Umbilical cord (tissue), 2 donors: ENCODE measurements around the gene GHRL. TPM values are rescaled to one million over a fixed set of nuclear protein-coding genes. Genes with fewer than 3 reads are reported as not detected.

Source experiments
- DNase-seq: peaks from one replicate; pipeline ENCODE4 v3.0.0-alpha.2; 2015; ENCODE audit warnings: low spot score
- total RNA-seq: library from RNA; depleted of rRNA; stranded (reverse); fragments of >200 nt; gene quantifications from one replicate; pipeline ENCODE4 v1.2.3, GENCODE V29; 2014; ENCODE audit warnings: low replicate concordance; ENCODE audit not compliant: insufficient read depth

GHRL gene, protein sequence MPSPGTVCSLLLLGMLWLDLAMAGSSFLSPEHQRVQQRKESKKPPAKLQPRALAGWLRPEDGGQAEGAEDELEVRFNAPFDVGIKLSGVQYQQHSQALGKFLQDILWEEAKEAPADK
- not detected for total RNA-seq

DNA sequence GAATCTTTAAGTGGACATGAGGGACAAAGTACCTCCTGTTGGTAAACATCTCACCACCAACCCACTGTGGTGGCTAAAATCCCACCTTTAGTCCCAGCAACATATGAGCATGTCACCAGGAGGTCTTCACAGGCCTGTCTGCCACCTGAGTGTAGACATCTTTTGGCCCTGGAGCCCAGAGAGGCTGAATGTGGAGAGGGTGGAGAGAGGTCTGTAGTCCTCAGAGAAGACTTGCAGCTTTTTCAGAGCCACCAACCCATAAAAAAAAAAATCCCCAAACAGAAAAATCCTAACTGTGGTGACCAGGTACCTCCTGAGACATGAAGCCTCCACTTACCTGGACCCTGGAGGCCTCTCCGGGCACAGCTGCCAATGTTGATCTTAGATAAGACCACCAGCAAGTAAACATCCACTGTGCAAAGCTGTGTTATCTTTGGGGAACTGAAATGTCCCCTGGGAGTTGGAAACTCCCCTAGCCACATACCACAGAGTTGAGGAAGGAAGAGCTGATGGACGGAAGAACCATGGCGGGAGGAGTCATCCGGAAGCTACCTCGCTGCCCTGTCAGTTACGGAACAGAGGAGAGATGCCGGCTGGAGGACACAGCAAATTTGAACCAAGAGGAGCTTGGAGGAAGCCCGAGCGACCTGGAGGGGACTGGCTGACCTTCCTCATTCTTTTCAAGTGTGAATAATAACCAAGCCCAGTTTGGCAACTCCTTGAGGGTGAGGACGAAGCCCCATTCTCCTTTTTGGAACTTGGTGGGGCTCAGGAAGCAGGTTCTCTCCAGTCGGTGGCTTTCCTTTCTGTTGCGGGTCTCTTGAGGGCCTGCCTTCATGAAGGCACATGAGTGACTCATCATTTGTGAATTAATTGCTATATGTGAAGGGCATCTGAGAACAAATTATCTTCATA is at the start of gene GHRL:
Gene GHRL, minus strand, starts transcription at position 443 of the 915 bp plus-strand sequence. CDS start 2,767 bp downstream, outside the sequence.
- DNase-seq: no peak

DNA sequence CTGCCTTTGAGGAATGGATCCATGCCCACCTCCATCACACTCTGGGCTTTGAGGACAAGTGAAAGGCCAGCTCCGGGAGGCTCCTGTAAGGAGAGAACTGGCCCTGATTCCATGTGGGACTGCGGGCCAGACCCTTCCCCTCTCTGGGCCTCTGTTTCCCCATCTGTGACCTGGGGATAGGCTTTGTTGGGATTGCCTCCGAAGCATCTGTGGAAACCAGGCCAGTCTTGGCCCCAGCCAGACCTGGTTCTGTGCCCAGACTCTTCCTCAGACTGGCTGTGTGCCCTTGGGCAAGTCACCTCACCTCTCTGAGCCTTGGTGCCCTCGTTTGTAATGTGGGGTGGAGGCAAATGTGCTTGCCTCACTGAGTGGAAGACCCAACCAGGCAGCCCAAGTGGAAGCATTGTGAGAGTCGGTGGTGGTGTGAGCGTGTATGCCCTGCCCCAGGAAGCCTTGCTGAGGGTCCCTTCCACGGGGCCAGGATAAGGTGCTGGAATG is 49.2 kb upstream of the GHRL start:
- no peak for DNase-seq

DNA sequence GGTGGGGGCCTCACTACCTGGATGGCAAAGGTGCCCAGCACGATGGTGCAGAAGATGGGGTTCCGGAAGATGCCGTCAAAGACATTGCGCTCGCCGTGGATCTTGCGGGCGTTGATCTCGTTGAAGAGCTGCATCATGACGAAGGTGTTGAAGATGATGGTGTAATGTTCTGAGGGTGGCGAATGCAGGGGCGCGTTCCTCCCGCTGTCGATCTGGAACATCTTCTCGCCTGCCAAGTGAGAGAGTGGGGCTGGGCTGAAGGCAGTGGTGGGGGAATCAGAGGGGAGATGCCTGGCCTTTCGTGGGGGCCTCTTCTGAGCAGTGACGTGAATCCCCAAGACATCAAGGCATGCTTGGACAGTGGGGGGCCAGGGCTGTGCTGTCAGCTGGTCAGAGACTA is 47.7 kb upstream of the GHRL start:
- DNase-seq: no peak

DNA sequence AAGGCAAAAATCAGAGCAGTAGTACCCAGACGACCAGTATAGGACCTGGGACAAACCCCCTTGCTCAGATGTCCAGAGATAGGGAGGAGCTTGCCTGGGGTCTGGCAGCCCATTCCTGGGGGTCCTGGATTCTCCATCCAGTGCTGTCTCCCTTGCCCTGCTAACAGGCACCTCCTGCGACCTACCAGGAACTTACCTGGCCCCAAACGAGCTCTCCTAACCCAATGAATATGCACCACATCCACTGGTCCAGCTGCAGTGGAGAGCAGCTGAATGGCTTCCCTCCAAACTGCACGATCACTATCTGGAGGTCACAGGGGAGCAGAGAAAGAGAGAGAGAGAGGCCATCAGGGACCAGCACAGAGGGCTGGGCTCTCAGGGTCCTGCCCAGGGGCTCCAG is 47.3 kb upstream of the GHRL start:
- no peak for DNase-seq

DNA sequence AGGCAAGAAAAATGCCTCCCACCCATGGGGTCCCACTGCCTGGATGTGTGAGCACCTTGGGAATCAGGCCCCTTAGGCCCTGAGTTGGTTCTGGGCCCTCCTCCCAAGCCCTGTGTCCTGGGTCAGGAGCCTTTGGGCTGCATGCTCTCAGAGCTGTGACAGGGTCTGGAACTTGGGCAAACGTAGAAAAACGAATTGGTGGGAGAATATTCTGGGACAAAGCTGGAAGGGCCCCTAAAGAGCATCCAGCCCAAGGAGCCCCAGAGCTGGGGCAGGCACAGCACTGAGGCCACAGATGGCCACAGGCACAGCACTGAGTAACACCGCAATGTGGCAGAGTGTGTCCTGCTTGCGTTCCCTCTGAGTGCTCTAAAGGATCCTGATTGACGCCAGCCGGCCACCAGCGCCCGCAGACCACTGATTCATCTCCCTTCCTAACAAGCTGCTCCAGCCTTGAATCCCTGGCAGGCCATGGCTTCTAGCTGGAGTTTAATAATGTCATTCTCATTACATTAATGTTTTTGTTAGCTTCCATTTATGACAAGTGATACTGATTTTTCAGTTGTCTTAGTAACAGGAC is 46.7 kb upstream of the GHRL start:
- DNase-seq: no peak

DNA sequence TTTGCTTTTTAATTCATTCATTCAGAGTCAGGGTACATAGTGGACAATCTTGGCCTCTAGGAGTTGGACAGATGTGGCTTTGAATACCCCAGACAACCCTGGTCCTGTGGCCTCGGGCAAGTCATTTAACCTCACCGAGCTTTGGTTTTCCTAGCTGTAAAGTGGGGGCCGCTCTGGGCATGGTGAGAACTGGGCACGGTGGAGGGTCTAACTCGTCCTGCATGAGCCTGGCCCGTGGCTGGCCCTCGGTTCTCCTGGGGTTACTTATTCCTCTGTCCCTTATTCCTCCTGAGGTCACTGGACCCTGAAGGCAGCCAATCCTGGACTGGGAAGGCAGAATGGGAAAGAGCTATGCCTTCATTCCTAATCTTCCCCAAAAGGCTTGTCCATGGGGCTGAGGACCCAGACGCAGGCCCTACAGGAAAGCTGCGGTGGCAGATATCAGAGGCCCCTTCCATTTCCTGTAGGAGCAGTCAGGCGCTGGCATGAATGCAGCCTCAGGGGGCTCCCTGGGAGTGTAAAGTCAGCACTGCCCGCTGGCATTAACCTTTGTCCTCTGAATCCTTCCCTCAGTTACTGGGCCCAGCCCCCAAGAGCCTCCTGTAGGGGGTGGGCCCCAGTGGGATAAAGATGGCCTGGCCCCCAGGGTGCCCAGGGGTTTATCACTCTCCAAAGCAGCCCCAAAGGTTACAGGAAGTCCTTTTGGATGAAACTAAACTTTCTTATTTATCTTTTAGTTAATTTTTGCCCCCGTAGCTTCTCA is 46.0 kb upstream of the GHRL start:
- DNase-seq: no peak

DNA sequence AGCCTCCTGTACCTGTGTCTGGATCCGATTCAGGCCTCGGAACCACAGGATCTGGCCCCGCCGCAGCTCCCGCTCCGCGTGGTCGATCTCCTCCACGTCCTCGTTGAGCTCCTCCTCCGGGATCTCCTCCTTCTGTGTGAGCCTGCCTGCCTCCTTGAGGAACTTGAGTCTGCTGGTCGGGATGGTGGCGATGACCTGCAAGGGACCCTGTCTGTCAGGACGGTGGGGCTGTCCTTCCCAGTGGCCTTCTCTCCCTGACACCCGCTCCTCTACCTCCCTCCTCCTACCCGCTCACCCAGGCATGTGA is 45.4 kb upstream of the GHRL start:
- DNase-seq: no peak

DNA sequence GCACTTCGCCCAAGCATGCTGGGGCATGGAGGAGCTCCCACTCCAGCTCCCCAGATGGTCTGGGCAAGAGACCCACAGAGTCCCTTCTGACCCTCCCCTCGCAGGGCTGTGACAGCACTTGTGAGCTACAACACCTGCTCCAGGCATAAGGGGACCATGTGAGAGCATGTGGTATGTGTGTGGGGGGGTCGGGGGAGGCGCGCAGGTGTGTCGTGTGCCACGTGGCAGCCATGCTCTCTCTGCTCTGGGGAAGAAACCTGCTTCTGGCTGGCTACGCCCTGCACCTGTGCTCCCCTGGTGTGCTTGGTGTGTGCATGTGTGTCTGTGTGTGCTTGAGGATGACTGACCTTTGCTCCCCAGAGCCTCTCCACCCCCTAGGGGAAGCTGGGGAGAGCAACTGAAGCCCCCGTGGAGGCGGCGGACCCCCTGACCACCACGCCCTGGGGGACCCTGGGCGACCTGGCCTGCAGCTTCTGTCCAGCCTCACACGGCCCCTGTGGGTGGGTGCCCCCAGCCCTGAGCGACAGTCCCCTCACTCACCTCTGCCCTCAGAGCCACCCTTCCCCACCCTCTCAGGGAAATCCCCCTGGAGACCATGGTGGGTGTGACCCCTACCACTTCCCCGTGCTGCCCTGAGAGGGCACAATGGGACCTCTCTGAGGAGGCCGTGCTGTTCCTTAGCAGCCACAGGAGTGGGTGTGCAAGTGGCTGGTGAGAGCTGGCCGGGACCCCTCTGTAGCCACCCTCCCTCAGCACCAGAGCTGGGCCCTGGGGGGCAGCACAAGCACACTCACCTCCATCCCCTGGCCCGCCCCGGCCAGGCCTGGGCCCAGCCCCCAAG is 44.8 kb upstream of the GHRL start:
- DNase-seq: no peak

DNA sequence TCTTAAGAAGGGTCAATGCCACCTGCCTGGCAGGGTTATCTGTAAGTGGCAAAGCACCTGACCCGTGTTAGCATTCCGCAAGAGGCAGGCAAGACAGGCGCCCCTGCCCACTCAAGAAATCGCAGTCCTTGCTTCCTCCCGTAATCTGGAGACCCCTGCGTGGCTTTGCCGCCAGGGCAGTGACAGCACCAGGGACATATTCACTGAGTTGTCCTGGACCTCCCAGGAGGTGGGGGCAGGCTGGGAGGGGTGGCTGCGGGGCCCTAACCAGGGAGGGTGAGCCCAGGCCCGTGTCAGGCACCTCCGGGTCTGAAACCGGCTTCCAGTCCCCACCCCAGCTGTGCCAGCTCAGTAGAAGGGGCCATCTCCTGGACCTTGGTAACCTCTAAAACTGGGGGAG is 44.0 kb upstream of the GHRL start:
- DNase-seq: no peak

DNA sequence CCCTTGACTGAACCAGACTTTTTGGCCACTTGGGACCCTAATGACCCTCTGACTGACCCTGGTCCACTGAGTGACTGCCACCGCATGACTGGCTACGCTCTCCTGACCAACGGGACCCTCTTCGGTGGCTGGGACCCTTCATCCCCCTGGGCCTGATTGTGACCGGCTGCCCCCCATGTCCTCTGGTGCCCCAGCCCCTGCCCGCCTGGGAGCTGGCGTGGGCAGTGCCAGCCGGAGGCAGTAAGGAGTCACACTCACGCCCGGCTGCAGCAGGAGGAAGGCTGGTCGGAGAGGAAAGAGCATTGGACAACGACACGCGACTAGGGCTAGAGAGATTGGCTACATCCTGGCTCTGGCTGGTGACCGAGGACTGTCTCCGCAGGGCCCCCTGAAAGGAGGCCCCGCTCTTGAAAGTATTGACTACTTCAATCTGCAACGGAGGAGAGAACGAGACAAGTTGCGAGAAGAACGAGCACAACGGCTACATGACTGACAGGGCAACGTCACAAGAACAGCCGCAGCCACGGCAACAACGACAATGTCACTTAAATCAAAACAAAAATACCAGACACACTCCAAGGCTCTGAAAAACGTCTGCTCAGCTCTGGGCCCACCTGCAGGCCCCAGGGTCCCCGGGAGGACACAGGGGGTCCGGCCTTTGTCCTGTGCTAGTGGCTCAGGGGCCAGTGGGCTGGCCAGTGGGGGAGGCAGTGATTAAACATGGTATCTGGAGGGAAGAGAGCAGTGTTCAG is 43.3 kb upstream of the GHRL start:
- DNase-seq: no peak

DNA sequence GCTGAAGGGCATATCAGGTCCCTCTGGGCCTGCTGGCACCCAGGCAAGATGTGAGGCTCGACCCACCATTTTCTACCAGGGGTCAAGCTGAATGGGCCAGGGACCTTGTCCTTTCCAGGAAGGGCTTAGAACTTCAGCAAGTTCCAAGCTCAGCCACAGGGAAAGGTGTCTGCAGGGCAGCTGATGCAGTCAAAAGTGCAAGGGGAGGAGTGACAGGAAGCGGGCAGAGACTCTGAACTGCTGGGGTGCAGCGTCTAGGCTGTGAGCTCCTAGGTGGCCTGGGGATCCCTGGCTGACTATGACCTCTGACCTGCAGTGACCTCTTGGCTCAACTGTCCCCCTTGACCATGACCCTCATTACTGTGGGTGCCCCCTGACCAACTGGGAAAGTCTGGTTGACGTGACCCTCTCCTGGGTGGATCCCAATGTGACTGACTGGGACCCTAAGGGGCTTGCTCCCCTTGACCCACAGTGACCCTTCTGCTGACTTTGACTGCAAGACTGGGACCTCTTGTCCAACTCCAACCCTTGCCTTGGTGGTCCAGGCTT is 42.5 kb upstream of the GHRL start:
- no peak for DNase-seq

DNA sequence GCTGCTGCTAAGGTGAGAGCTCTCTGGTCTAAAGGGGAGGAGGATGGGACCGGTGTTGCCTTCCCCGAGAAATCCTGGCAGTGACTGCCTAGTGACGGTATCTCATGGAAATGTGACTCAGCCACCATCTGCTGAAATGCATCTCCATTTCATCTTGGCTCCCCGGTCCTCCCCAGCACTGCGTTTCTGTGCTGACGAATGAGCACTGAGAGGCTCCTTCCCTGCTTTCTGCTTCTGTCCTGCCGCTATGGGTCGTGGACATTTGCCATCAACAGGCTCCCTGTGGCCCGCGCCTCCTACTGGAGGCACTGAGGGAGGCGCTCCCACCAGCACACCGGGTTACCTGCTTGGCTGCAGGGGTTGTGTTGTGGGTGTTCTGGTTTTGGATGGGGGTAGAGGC is 41.7 kb upstream of the GHRL start:
- no peak for DNase-seq

DNA sequence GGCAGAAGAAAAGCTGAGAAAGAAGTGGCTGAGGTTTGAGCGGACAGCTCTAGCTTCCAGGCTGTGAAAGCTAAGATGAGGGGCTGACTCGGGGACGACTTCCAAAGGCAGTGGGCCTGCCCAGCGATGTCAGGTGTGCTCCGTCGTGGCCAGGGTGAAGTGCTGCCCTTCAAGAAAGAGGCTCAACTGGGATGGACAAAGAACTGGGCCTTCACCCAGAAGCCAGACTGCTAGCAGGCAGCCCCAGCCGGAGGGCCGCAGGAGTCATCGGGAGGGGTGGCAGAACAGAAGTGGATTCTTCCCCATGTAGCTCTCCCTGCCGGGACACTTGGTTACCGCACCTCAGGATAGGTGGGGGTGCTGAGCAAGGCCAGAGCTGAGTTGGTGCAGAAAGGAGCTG is 41.3 kb upstream of the GHRL start:
- no peak for DNase-seq

DNA sequence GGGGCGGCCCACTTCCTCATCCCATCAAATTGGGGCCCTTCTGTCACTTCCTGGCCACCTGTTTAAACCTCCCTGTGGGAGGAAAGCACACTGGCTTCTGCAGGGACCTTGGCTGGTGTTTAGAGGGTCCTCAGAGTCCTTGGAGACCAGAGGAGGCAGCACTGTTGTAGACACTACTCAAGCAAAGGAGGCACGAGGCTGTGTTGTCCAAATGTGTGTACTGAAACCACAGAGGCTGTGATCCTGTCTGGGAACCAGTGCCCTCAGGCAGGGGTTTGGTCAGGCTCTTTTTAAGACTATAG is 40.6 kb upstream of the GHRL start:
- no peak for DNase-seq

DNA sequence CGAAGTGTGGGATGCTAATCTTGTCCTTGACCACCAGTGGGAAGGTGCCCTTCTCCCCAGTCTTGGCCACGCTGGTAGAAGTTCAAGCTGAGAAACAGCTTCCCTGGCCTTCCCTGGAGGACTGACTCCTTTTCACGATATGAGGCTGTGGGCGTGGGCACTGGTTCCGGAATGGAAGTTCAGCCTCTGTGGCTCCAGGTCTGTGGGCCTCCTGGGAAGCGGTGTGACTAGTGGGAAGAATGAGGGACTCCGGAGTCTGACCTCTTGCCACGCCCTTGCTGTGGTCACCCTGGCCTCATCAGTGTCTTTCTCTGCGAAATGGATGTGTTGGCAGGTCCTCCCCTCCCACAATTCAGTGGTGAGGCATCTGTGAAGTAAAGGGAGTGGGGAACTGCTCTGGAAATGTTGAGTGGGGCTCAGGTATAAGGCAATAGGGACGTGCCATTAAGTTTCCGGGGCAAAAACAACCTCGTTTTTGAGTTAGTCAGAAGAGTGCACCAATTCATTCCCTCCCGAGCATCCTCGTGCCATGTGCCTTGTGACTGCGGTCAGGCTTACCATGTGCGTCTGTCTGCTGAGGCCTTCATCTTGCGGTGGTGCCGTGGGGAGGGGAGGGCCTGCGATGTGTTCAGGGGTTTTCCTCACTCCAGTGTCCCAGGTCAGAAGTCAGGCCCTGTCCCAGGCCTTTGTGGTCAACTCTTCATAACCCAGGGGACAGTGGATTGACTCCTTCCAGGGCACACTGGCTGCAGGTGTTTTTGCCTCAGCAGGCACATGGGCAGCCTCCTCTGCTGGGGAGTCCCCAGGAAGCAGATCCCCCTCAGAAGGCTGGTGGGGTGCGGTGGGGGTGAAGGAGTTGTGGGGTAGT is 40.0 kb upstream of the GHRL start:
- DNase-seq: no peak

DNA sequence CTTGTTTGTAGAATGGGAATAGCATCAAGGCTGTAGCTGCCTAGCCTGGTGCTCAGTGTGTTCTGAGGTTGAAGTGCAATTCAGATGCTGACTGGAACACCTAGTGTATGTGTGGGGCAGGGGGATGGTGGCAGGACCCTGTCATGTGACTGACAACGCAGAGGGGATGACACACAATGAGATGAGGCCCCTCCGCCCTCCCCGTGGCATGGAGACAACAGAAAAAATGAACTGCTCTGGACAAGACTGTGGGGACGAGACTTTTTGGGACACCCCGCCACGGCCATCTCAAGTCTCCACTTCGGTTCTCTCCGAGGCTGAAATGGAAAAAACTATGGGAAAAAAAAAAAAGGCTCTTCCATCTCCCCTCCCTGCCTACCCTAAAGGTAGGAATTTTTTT is 38.6 kb upstream of the GHRL start:
- no peak for DNase-seq

DNA sequence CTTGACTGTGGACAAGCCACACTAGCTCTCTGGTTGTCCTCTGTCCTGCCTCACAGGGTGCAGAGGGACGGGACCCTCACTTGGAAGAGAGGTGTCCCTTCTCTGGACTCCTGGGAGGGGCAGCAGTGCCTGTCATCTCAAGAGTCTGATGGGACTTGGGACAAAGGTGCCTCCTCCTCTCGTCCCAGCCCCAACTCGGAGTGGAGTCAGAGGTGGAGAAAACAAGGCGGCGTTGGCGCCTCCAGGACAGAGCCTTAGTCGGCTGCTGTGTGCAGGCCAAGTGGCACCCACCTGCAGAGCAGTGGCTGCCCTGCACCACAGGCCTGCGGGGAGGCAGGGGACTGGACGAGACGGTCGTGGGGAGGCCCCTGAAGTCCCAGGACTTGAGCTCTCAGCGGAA is 37.6 kb upstream of the GHRL start:
- DNase-seq: no peak

DNA sequence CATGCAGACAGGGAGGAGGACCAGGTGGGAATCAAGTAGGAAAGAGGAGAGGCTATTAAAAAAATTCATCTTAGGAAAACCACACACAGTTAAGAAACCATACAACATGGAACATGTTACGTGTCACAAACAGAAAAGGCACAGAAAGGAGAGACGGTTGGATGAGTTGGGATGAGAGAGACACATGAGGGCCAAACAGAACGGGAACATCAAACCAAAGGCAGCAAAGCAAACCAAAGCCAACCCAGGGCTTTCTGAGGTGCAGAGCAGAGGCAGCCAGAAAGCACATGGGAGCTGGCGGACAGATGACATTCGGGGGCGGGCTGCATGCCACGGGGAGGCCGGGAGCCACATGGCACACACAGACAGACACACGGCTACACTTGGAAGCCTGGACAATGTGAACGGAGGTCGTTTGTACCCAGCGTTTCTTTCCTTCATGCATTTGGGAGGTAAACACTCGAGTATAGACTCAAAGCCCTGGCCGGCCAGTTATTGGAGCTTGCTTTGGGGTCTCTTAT is 36.8 kb upstream of the GHRL start:
- no peak for DNase-seq

DNA sequence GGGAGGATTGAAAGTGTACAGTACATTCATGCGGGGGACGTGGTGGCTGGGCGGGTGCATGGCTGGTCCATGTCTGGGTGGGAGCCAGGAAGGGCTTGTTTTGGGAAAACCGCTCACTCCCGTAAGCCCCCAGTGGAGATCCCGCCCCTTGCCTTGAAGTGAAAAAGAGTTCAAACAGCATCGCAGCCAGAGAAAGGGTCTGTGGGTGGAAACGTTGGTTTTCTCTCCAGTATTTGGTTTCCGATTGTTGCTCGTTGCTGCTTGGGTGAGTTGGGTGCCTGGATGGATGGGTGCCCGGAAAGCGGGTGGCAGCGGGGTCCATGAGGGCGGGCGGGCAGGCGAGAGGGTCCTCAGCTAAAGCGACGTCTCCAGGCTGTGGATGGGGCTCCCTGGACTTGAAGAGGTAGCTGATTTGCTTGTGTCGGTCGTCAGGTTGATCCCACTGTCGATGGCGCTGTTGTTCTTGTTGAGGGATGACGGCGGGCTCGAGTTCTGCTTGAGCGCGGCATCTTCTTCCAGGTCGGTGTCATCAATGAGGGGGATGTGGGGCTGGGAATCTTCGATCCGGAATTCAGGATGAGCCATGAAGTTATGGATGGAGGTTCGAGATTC is 35.8 kb upstream of the GHRL start:
- no peak for DNase-seq
